Endothelial cell (in vitro differentiated cells): ENCODE results near the gene EEPD1. TPM values are rescaled to one million over a fixed set of nuclear protein-coding genes. Genes with fewer than 3 reads are reported as not detected.

Source experiments
- DNase-seq: peaks from one replicate; pipeline ENCODE4 v3.0.0; 2021; ENCODE audit warnings: low spot score
- H3K27ac Mint-ChIP-seq: one replicate; pipeline ENCODE4 v1.8.0; 2021; ENCODE audit warnings: mixed read lengths, inconsistent platforms; ENCODE audit not compliant: unreplicated experiment
- H3K27me3 Mint-ChIP-seq: one replicate; pipeline ENCODE4 v1.8.0; 2021; ENCODE audit warnings: mild to moderate bottlenecking, moderate library complexity, mixed read lengths, inconsistent platforms; ENCODE audit not compliant: unreplicated experiment
- H3K36me3 Mint-ChIP-seq: one replicate; pipeline ENCODE4 v1.8.0; 2021; ENCODE audit warnings: mild to moderate bottlenecking, low read depth, mixed read lengths, inconsistent platforms; ENCODE audit not compliant: unreplicated experiment
- H3K4me1 Mint-ChIP-seq: one replicate; pipeline ENCODE4 v1.8.0; 2021; ENCODE audit warnings: mild to moderate bottlenecking, mixed read lengths, inconsistent platforms; ENCODE audit not compliant: unreplicated experiment
- H3K4me3 Mint-ChIP-seq: one replicate; pipeline ENCODE4 v1.8.0; 2021; ENCODE audit warnings: mild to moderate bottlenecking, mixed read lengths, inconsistent platforms; ENCODE audit not compliant: unreplicated experiment
- H3K9me3 Mint-ChIP-seq: one replicate; pipeline ENCODE4 v1.8.0; 2021; ENCODE audit warnings: mixed read lengths, inconsistent platforms; ENCODE audit not compliant: unreplicated experiment
- total RNA-seq: library from RNA; stranded (reverse); fragmentation: NEBNext Ultra II Directional; extraction: Animal tissue kit (Norgen Biotek cat#: 25700); gene quantifications from one replicate; pipeline ENCODE4 v1.2.1, GENCODE V29; 2021; ENCODE audit not compliant: unreplicated experiment
- TF ChIP-seq, protein P1 (sequence below): fragments of 200-600 bp; sonication (generic); IDR thresholded peaks from one replicate; pipeline ENCODE4 v1.5.0; 2021; ENCODE audit warnings: antibody characterized with exemption; ENCODE audit not compliant: unreplicated experiment

The EEPD1 gene
- total RNA-seq, 1 donor from 2014 or later = 12.6 TPM

DNA sequence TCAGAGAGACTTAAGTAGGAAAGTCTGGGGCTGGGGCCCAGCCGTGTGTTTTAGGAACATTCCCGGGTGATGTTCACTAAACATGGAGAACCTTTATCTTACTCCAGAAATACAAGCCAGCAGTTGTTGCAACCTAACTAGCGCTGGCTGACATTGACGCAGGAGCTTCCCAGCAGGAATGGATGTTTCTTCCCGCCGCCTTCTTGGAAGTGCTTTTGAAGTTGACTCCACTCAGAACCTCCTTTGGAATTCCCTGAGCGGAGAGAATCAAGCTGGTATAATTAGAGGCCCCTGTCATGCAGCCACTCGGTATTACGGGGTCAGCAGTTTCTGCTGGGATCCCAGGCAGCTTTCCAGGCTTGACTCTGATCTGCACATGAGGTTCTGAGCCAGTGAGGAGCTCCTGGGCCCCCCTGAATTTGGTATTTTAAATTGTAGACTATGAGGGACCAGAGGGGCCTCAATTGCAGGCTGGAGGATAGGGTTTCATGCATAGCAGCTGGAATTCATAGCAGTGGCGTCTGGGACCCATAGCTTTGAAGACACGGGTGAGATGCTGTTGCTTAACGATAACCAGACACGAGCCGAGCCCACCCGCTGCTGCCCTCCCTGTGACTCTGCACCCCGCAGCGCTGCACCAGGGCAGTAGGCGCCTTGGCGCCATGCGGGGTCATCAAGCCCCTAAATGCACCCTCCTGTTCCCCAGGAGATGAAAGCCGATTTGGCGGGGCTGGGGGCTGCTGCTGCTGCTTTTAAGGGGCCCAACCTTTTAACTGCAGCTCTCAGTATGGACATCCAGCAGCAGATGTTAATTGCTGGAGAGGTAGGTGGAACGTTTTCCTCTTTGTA is 61.8 kb downstream of the EEPD1 start:
- Mint-ChIP-seq H3K36me3 (peaks cover 8% of the 10 kb centered on the region), H3K4me1 (peaks cover 7% of the 10 kb centered on the region), H3K4me3 (no peak overlapping the region), H3K27me3 (peaks cover 5% of the 10 kb centered on the region), H3K9me3 (no peaks in the 10 kb centered on the region), H3K27ac (no peak overlapping the region)
- no peak for DNase-seq
- TF ChIP-seq, protein P1, sequence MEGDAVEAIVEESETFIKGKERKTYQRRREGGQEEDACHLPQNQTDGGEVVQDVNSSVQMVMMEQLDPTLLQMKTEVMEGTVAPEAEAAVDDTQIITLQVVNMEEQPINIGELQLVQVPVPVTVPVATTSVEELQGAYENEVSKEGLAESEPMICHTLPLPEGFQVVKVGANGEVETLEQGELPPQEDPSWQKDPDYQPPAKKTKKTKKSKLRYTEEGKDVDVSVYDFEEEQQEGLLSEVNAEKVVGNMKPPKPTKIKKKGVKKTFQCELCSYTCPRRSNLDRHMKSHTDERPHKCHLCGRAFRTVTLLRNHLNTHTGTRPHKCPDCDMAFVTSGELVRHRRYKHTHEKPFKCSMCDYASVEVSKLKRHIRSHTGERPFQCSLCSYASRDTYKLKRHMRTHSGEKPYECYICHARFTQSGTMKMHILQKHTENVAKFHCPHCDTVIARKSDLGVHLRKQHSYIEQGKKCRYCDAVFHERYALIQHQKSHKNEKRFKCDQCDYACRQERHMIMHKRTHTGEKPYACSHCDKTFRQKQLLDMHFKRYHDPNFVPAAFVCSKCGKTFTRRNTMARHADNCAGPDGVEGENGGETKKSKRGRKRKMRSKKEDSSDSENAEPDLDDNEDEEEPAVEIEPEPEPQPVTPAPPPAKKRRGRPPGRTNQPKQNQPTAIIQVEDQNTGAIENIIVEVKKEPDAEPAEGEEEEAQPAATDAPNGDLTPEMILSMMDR = no peak

DNA sequence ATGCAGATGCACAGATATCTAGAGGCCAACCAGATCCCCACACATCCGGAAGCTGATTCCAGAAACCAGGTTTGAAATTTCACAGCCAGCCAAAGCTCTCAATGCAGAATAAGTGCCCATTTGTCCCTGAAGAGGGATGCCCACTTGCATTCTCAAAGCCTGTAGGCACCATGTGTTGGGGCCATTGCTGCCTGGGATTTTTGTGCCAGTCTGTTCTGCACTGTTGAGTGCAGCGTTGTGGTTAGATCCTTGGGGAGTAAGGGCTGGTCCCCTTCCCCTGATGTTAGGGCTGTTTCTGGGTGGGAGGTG is 62.4 kb downstream of the EEPD1 start:
- Mint-ChIP-seq H3K4me3 (no peak overlapping the region), H3K9me3 (no peaks in the 10 kb centered on the region), H3K36me3 (peaks cover 8% of the 10 kb centered on the region), H3K27me3 (peaks cover 5% of the 10 kb centered on the region), H3K27ac (no peak overlapping the region), H3K4me1 (peaks cover 4% of the 10 kb centered on the region)
- TF ChIP-seq, protein P1 = no peak
- DNase-seq = no peak

DNA sequence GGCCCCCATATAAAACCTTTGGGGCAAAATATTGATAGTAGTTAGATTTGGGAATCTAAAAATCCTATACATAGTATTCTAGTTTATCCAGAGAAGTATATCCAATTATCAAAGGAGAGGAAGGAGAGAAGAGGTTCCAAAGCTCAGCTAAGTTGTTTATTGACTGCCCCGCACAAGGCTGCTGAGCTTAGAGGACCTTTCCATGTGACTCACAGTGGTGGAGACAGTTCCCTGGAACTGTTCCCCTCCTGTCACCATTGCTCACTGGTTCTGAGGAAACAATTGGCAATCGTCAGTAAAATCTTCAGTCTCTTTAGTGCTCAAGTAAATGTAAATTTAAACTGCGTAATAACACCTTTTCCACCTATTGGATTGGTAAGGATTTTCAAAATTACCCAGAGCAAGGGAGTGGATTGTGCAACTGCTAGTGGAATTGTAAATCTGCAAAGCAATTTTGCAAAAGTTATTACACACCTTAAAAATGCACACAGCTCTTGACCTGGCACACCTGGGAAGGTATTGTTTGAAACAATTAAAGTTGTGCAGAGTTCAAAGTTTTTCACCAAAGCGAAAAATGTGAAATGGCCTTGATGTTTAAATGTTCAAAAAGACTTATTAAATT is 63.1 kb downstream of the EEPD1 start:
- DNase-seq = no peak
- Mint-ChIP-seq H3K27me3 (peaks cover 5% of the 10 kb centered on the region), H3K36me3 (peaks cover 8% of the 10 kb centered on the region), H3K9me3 (no peaks in the 10 kb centered on the region), H3K4me3 (no peak overlapping the region), H3K27ac (no peak overlapping the region), H3K4me1 (no peaks in the 10 kb centered on the region)
- TF ChIP-seq, protein P1 = no peak

DNA sequence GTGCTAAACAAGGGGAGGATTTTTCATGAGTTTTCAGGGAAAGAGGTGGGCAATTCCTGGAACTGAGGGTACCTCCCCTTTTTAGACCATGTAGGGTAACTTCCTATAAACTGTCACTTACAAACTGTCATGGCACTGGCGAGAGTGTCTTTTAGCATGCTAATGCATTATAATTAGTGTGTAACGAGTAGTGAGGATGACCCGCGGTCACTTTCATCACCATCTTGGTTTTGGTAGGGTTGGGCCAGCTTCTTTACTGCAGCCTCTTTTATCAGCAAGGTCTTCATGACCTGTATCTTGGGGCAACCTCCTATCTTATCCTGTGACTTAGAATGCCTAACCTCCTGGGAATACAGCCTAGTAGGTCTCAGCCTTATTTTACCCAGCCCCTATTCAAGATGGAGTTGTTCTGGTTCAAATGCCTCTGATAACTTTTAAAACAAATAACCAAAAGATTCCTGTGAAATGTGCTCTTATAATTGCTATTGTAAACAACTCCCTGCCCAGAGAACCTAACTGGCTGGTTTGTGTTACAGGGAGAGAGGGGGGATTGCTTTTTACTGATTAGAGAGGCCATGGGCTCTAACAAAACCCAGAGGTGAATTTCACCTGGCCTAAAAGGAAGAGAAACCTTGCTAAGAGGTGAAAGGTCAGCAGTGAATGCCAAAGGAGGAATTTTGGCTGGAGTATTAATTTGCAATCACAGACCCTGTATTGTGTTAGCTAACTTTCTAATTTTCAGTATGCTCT is 64.3 kb downstream of the EEPD1 start:
- DNase-seq = no peak
- no peak overlapping the region for H3K27ac Mint-ChIP-seq
- no peaks in the 10 kb centered on the region for H3K4me1 Mint-ChIP-seq
- H3K4me3 Mint-ChIP-seq = no peak overlapping the region
- TF ChIP-seq, protein P1 = no peak
- peaks cover 3% of the 10 kb centered on the region for H3K27me3 Mint-ChIP-seq
- no peaks in the 10 kb centered on the region for H3K9me3 Mint-ChIP-seq
- H3K36me3 Mint-ChIP-seq = peaks cover 8% of the 10 kb centered on the region

DNA sequence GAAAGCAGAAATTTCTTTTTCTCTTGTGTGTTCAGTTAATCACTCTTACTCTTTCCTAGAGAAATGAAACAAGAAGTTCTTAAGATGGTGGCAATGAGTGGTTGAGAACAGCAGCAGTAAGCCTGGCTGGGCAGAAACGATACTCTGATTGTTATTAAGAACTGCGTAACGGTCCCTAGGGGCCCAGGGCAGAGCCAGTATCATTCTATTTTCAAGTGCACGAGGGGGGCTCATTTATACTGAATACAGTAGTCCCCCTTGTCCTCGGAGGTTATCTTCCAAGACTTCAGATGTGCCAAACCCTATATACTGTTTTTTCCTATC is 64.9 kb downstream of the EEPD1 start:
- no peak for DNase-seq
- H3K4me3 Mint-ChIP-seq = no peak overlapping the region
- TF ChIP-seq, protein P1 = no peak
- peaks cover 3% of the 10 kb centered on the region for H3K27me3 Mint-ChIP-seq
- no peaks in the 10 kb centered on the region for H3K4me1 Mint-ChIP-seq
- H3K36me3 Mint-ChIP-seq = peaks cover 8% of the 10 kb centered on the region
- H3K9me3 Mint-ChIP-seq = no peaks in the 10 kb centered on the region
- H3K27ac Mint-ChIP-seq = no peak overlapping the region
